ENCODE measurements around the gene ELOA.

The ELOA gene

DNA sequence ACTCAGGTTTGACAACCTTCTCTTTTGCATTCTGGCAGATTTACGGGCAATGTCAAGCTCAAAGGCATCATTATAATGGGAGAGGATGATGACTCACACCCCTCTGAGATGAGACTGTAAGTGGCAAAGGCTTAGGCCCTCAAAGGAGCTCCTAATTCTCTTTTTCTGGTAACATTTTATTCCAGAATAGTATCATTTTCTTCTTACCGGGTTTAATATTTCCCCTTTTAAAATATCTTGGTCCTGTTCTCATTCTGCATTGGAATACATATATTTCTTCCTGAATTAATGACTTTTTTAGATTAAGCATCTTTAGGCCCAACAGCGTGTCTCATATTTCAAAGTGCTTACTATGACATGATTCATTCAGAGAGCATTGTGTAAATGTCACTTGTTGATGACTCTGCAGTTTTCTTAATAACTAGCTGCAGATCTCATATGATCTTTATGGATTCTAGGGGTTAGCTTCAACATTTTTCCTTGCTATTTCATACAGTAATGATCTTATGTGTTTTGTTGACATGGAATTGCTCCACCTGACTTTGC, 36.6 kb downstream of the ELOA start (continued):
- TF ChIP-seq ZBTB8A (tag by site-specific recombination; IDR thresholded peaks at IDR 0.05), result 0 out of 2 replicates have a peak, but pooled peaks have one; percentile 23
- TF ChIP-seq OVOL3 (tag by site-specific recombination; IDR thresholded peaks at IDR 0.05), result no peak
- TF ChIP-seq ZNF394 (tag by site-specific recombination; IDR thresholded peaks at IDR 0.05; ENCODE audit: borderline replicate concordance), result peak; percentile 36; the same call in 1 of the 2 replicates
- TF ChIP-seq GLIS1 (tag by site-specific recombination; IDR thresholded peaks at IDR 0.05), result peak; percentile 32; the same call in 1 of the 2 replicates
- no peak for TF ChIP-seq ZNF830 (tag by site-specific recombination; IDR thresholded peaks at IDR 0.05; ENCODE audit: low read depth)
- TF ChIP-seq ZSCAN30 (tag by site-specific recombination; IDR thresholded peaks at IDR 0.05), result no peak
- TF ChIP-seq ZNF558 (tag by site-specific recombination; IDR thresholded peaks at IDR 0.05), result peak; percentile 53; the same call in 1 of the 2 replicates
- TF ChIP-seq ZNF449 (tag by site-specific recombination; IDR thresholded peaks at IDR 0.05), result peak; percentile 28; the same call in 1 of the 2 replicates
- TF ChIP-seq ZNF19 (tag by site-specific recombination; IDR thresholded peaks at IDR 0.05; ENCODE audit: low read depth), result no peak
- no peak for TF ChIP-seq MZF1 (tag by site-specific recombination; IDR thresholded peaks at IDR 0.05; ENCODE audit: borderline replicate concordance)
- TF ChIP-seq, protein P1, sequence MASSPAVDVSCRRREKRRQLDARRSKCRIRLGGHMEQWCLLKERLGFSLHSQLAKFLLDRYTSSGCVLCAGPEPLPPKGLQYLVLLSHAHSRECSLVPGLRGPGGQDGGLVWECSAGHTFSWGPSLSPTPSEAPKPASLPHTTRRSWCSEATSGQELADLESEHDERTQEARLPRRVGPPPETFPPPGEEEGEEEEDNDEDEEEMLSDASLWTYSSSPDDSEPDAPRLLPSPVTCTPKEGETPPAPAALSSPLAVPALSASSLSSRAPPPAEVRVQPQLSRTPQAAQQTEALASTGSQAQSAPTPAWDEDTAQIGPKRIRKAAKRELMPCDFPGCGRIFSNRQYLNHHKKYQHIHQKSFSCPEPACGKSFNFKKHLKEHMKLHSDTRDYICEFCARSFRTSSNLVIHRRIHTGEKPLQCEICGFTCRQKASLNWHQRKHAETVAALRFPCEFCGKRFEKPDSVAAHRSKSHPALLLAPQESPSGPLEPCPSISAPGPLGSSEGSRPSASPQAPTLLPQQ (tag by site-specific recombination; IDR thresholded peaks at IDR 0.05), result peak; percentile 56; the same call in 1 of the 2 replicates
- TF ChIP-seq, protein P2, sequence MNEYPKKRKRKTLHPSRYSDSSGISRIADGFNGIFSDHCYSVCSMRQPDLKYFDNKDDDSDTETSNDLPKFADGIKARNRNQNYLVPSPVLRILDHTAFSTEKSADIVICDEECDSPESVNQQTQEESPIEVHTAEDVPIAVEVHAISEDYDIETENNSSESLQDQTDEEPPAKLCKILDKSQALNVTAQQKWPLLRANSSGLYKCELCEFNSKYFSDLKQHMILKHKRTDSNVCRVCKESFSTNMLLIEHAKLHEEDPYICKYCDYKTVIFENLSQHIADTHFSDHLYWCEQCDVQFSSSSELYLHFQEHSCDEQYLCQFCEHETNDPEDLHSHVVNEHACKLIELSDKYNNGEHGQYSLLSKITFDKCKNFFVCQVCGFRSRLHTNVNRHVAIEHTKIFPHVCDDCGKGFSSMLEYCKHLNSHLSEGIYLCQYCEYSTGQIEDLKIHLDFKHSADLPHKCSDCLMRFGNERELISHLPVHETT (tag by site-specific recombination; IDR thresholded peaks at IDR 0.05), result peak; percentile 20; the same call in 1 of the 2 replicates
- TF ChIP-seq ZFP69B (tag by site-specific recombination; IDR thresholded peaks at IDR 0.05), result 0 out of 2 replicates have a peak, but pooled peaks have one; percentile 15
- TF ChIP-seq ZNF623 (tag by site-specific recombination; IDR thresholded peaks at IDR 0.05), result peak; percentile 9; the same call in 1 of the 2 replicates
- TF ChIP-seq ZSCAN23 (tag by site-specific recombination; IDR thresholded peaks at IDR 0.05), result 0 out of 2 replicates have a peak, but pooled peaks have one; percentile 35
- no peak for TF ChIP-seq ZNF132 (tag by site-specific recombination; IDR thresholded peaks at IDR 0.05; ENCODE audit: borderline replicate concordance)
- TF ChIP-seq PRDM1 (tag by site-specific recombination; IDR thresholded peaks at IDR 0.05), result 0 out of 2 replicates have a peak, but pooled peaks have one; percentile 47
- peak; percentile 21; the same call in 1 of the 2 replicates for TF ChIP-seq ZNF10 (tag by site-specific recombination; IDR thresholded peaks at IDR 0.05)
- no peak for TF ChIP-seq ZNF248 (tag by site-specific recombination; IDR thresholded peaks at IDR 0.05)
- no peak for TF ChIP-seq ZNF274 (IDR thresholded peaks at IDR 0.05; ENCODE audit: low read length)
- no peak for TF ChIP-seq ZNF274 (tag by site-specific recombination; IDR thresholded peaks at IDR 0.05; ENCODE audit: borderline replicate concordance)
- peak; percentile 84 for TF ChIP-seq FEZF1 (tag by site-specific recombination; IDR thresholded peaks at IDR 0.05)
- TF ChIP-seq ZNF426 (tag by site-specific recombination; IDR thresholded peaks at IDR 0.05), result no peak
- TF ChIP-seq SP7 (tag by site-specific recombination; IDR thresholded peaks at IDR 0.05), result peak; percentile 95
- TF ChIP-seq KLF8 (tag by site-specific recombination; IDR thresholded peaks at IDR 0.05), result 0 out of 2 replicates have a peak, but pooled peaks have one; percentile 47
- TF ChIP-seq ZNF488 (tag by site-specific recombination; IDR thresholded peaks at IDR 0.05), result no peak
- TF ChIP-seq ZNF658 (tag by site-specific recombination; IDR thresholded peaks at IDR 0.05), result no peak
- TF ChIP-seq ZNF664 (tag by site-specific recombination; IDR thresholded peaks at IDR 0.05), result peak; percentile 32
- no peak for TF ChIP-seq ZNF76 (tag by site-specific recombination; IDR thresholded peaks at IDR 0.05; ENCODE audit: borderline replicate concordance, low read depth)
- no peak for TF ChIP-seq ZNF785 (tag by site-specific recombination; IDR thresholded peaks at IDR 0.05)
- no peak for TF ChIP-seq HOXA7 (CRISPR knock-in tag; IDR thresholded peaks at IDR 0.05; ENCODE audit: borderline replicate concordance)
- peak; percentile 79 for TF ChIP-seq KLF10 (tag by site-specific recombination; IDR thresholded peaks at IDR 0.05)
- TF ChIP-seq WT1 (tag by site-specific recombination; IDR thresholded peaks at IDR 0.05), result peak; percentile 62
- no peak for TF ChIP-seq ZNF148 (tag by site-specific recombination; IDR thresholded peaks at IDR 0.05; ENCODE audit: borderline replicate concordance)
